HCT116 (cell line): ENCODE data around the gene PRPSAP1. TPM values are rescaled to one million over a fixed set of nuclear protein-coding genes. Genes with fewer than 3 reads are reported as not detected.

Source experiments
- ATAC-seq: fragments of 200-7000 bp; cut with Tn5 transposase; 2 replicates; pipeline ENCODE4 v1.9.1; 2020; ENCODE audit warnings: mild to moderate bottlenecking, moderate library complexity
- BruUV-seq: library from RNA; stranded (reverse); fragments of 400-500 nt; replicated peaks from 2 replicates; lab custom pipeline; 2021; lab: Mats Ljungman, UMichigan
- CTCF ChIA-PET: fragments of 300-600 bp; sonication (Branson Sonifier 250); formaldehyde crosslinking; loops from one replicate; lab custom pipeline; 2021; ENCODE audit warnings: antibody characterized with exemption; lab: Charles Lee
- POLR2A ChIA-PET: fragments of 300-600, 350-600 bp; sonication (Branson Sonifier 250); formaldehyde crosslinking; loops from one replicate; lab custom pipeline; 2021; ENCODE audit warnings: antibody characterized with exemption; lab: Charles Lee
- RAD21 ChIA-PET, 2 experiments: fragments of 300-600 bp; sonication (Branson Sonifier 250); formaldehyde crosslinking; loops; one replicate each; lab custom pipeline; 2023; ENCODE audit warnings: low total read pairs in 2 of 2; ENCODE audit not compliant: uncharacterized antibody in 2 of 2, unreplicated experiment in 2 of 2, low non-redundant PET in 1 of 2; lab: Charles Lee
- DNase-seq: peaks from one replicate; pipeline ENCODE4 v3.0.0-alpha.2; 2010; ENCODE audit warnings: low read depth, low spot score
- H2AFZ ChIP-seq: fragments of 200-600 bp; shearing (Covaris generic), sonication (generic); 2 replicates; pipeline ENCODE4 v1.6.1; 2017; ENCODE audit warnings: low read depth, mixed run types, mixed read lengths, antibody characterized with exemption, low read length; ENCODE audit not compliant: poor library complexity, severe bottlenecking
- H3K27ac ChIP-seq: 2 replicates; pipeline ENCODE4 v1.5.1; 2012; ENCODE audit warnings: low read depth, low read length
- H3K27me3 ChIP-seq: fragments of 200-600 bp; sonication (generic); 2 replicates; pipeline ENCODE4 v1.6.1; 2016; ENCODE audit warnings: mixed run types, low read length, mixed read lengths; ENCODE audit not compliant: insufficient read depth
- H3K36me3 ChIP-seq, 2 experiments: fragments of 200-500 bp in 1 of 2; fragments of 200-600 bp in 1 of 2; sonication (Bioruptor generic) in 1 of 2; sonication (generic) in 1 of 2; 2 replicates each; pipeline versions ENCODE4 v1.5.1 to v1.6.1; 2014 to 2016; ENCODE audit warnings: low read length in 2 of 2, inconsistent platforms in 1 of 2, mixed read lengths in 1 of 2, mixed run types in 1 of 2; ENCODE audit not compliant: insufficient read depth in 2 of 2, control insufficient read depth in 1 of 2
- H3K4me1 ChIP-seq, 2 experiments: fragments of 200-600 bp in 1 of 2; sonication (generic) in 1 of 2; 2 replicates each; pipeline versions ENCODE4 v1.5.1 to v1.6.1; 2012 to 2017; ENCODE audit warnings: low read length in 2 of 2, inconsistent platforms in 1 of 2, mild to moderate bottlenecking in 1 of 2, mixed read lengths in 1 of 2, mixed run types in 1 of 2, moderate library complexity in 1 of 2; ENCODE audit not compliant: insufficient read depth in 2 of 2, control insufficient read depth in 1 of 2
- H3K4me2 ChIP-seq: fragments of 200-600 bp; sonication (generic); 2 replicates; pipeline ENCODE4 v1.6.1; 2017; ENCODE audit warnings: mixed run types, low read length, mixed read lengths
- H3K4me3 ChIP-seq, 2 experiments: fragments of 200-600 bp in 1 of 2; sonication (generic) in 1 of 2; replicated peaks in 1 of 2; 2 replicates each; pipeline ENCODE4 v1.5.1; 2011 to 2016; ENCODE audit warnings: low read length in 2 of 2, control low read depth in 1 of 2, low read depth in 1 of 2, mild to moderate bottlenecking in 1 of 2, mixed read lengths in 1 of 2, mixed run types in 1 of 2
- H3K79me2 ChIP-seq: fragments of 200-600 bp; sonication (generic); 2 replicates; pipeline ENCODE4 v1.6.1; 2017; ENCODE audit warnings: mild to moderate bottlenecking, mixed run types, low read length, moderate library complexity, mixed read lengths; ENCODE audit not compliant: insufficient read depth
- H3K9ac ChIP-seq: fragments of 200-600 bp; sonication (generic); 2 replicates; pipeline ENCODE4 v1.6.1; 2016; ENCODE audit warnings: low read length, mixed read lengths
- H3K9me2 ChIP-seq: fragments of 200-600 bp; sonication (generic), shearing (Covaris generic); 2 replicates; pipeline ENCODE4 v1.6.1; 2017; ENCODE audit warnings: mixed run types, mild to moderate bottlenecking, moderate library complexity; ENCODE audit not compliant: insufficient read depth
- H3K9me3 ChIP-seq, 2 experiments: fragments of 200-500 bp in 1 of 2; fragments of 200-600 bp in 1 of 2; sonication (Bioruptor generic) in 1 of 2; sonication (generic) in 1 of 2; 2 replicates each; pipeline ENCODE4 v1.6.1; 2014 to 2017; ENCODE audit warnings: low read length in 2 of 2, mixed read lengths in 2 of 2, inconsistent platforms in 1 of 2, low read depth in 1 of 2, mild to moderate bottlenecking in 1 of 2, mixed run types in 1 of 2, moderate library complexity in 1 of 2; ENCODE audit not compliant: control insufficient read depth in 1 of 2, insufficient read depth in 1 of 2
- H4K20me1 ChIP-seq: fragments of 200-600 bp; sonication (generic), shearing (Covaris generic); 2 replicates; pipeline ENCODE4 v1.6.1; 2017; ENCODE audit warnings: mixed run types, mild to moderate bottlenecking, moderate library complexity; ENCODE audit not compliant: insufficient read depth
- ATF3 ChIP-seq: IDR thresholded peaks from 2 replicates; pipeline ENCODE4 v1.6.1; 2012
- CEBPB ChIP-seq: IDR thresholded peaks from 2 replicates; pipeline ENCODE4 v1.6.1; 2012; ENCODE audit warnings: low read depth
- EZH2 ChIP-seq: fragments of 200-600 bp; sonication (generic); IDR thresholded peaks from 2 replicates; pipeline ENCODE4 v1.6.1; 2017; ENCODE audit warnings: antibody characterized with exemption, mixed run types
- EZH2phosphoT487 ChIP-seq: fragments of 200-600 bp; IDR thresholded peaks from 2 replicates; pipeline ENCODE4 v1.6.1; 2018; ENCODE audit warnings: antibody characterized with exemption, borderline replicate concordance
- FOSL1 ChIP-seq: IDR thresholded peaks from 2 replicates; pipeline ENCODE4 v1.6.1; 2012; ENCODE audit warnings: low read depth
- JUND ChIP-seq: IDR thresholded peaks from 2 replicates; pipeline ENCODE4 v1.6.1; 2012
- POLR2A ChIP-seq: IDR thresholded peaks from 2 replicates; pipeline ENCODE4 v1.7.0; 2011; ENCODE audit warnings: borderline replicate concordance; ENCODE audit not compliant: insufficient read depth, insufficient read length; ENCODE audit errors: extremely low read depth
- RAD21 ChIP-seq: IDR thresholded peaks from 2 replicates; pipeline ENCODE4 v1.6.1; 2012; ENCODE audit warnings: low read depth, mild to moderate bottlenecking
- SIN3A ChIP-seq: IDR thresholded peaks from 2 replicates; pipeline ENCODE4 v1.6.1; 2012; ENCODE audit warnings: low read depth
- SP1 ChIP-seq: IDR thresholded peaks from 2 replicates; pipeline ENCODE4 v1.6.1; 2012; ENCODE audit warnings: low read depth
- SRF ChIP-seq: IDR thresholded peaks from 2 replicates; pipeline ENCODE4 v1.6.1; 2012; ENCODE audit warnings: low read depth
- TCF7L2 ChIP-seq: IDR thresholded peaks from 2 replicates; pipeline ENCODE4 v1.7.0; 2011; ENCODE audit warnings: borderline replicate concordance, inconsistent platforms; ENCODE audit not compliant: insufficient read depth, insufficient read length; ENCODE audit errors: extremely low read depth
- YY1 ChIP-seq: IDR thresholded peaks from 2 replicates; pipeline ENCODE4 v1.6.1; 2011; ENCODE audit warnings: low read length, low read depth, moderate library complexity, mild to moderate bottlenecking; ENCODE audit not compliant: insufficient replicate concordance; ENCODE audit errors: extremely low read depth
- ZNF274 ChIP-seq: fragments of 200-500 bp; sonication (Bioruptor generic); IDR thresholded peaks from 2 replicates; pipeline ENCODE4 v1.6.1; 2014; ENCODE audit warnings: mild to moderate bottlenecking, low read depth, low read length, inconsistent platforms
- intact Hi-C: fragments of 100-400 bp; cut with micrococcal nuclease; formaldehyde crosslinking; loops from 2 replicates; pipeline ENCODE4 v1.10.0; 2022
- total RNA-seq: library from RNA; stranded (reverse); gene quantifications from one replicate; pipeline ENCODE4 v1.2.1, GENCODE V29; 2021; ENCODE audit not compliant: unreplicated experiment
- TF ChIP-seq, protein P1 (sequence below), 3 experiments: fragments of 200-600 bp in 1 of 3; sonication (generic) in 1 of 3; IDR thresholded peaks in 2 of 3; conservative IDR thresholded peaks in 1 of 3; 2 replicates each; pipeline ENCODE4 v1.5.1; 2012 to 2017; ENCODE audit warnings: low read depth in 2 of 3, low read length in 2 of 3, antibody characterized with exemption in 1 of 3, borderline replicate concordance in 1 of 3, control low read depth in 1 of 3, mild to moderate bottlenecking in 1 of 3, mixed read lengths in 1 of 3, mixed run types in 1 of 3, moderate library complexity in 1 of 3; ENCODE audit not compliant: insufficient read depth in 1 of 3
- TF ChIP-seq, protein P2 (sequence below): IDR thresholded peaks from 2 replicates; pipeline ENCODE4 v1.6.1; 2012

PRPSAP1 gene
- total RNA-seq, 1 experiment from 2014 or later: 81.4 TPM

GRCh38 chr17:76335716-76336381 lies 17.9 kb downstream of the PRPSAP1 start (continued):
- TF ChIP-seq, protein P1, sequence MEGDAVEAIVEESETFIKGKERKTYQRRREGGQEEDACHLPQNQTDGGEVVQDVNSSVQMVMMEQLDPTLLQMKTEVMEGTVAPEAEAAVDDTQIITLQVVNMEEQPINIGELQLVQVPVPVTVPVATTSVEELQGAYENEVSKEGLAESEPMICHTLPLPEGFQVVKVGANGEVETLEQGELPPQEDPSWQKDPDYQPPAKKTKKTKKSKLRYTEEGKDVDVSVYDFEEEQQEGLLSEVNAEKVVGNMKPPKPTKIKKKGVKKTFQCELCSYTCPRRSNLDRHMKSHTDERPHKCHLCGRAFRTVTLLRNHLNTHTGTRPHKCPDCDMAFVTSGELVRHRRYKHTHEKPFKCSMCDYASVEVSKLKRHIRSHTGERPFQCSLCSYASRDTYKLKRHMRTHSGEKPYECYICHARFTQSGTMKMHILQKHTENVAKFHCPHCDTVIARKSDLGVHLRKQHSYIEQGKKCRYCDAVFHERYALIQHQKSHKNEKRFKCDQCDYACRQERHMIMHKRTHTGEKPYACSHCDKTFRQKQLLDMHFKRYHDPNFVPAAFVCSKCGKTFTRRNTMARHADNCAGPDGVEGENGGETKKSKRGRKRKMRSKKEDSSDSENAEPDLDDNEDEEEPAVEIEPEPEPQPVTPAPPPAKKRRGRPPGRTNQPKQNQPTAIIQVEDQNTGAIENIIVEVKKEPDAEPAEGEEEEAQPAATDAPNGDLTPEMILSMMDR (IDR thresholded peaks at IDR 0.05 in 2 of 3, conservative IDR thresholded peaks at IDR 0.05 in 1 of 3; ENCODE audit: borderline replicate concordance in 1 of 3, insufficient read depth in 1 of 3, low read depth in 2 of 3, low read length in 2 of 3): no peak
- TF ChIP-seq JUND: no peak
- TF ChIP-seq CEBPB: no peak
- no peak for TF ChIP-seq RAD21
- TF ChIP-seq SP1: no peak

GRCh38 chr17:76333673-76334505 lies 19.8 kb downstream of the PRPSAP1 start:
- ChIA-PET RAD21 (no interaction called here), CTCF (no interaction called here), POLR2A (no interaction called here)
- intact Hi-C loops: no loop called here
- no peak overlapping the region for H3K4me3 ChIP-seq
- DNase-seq (no peak), ATAC-seq (no peak)
- no peaks in the 10 kb centered on the region for H3K9me2 ChIP-seq
- no peak for TF ChIP-seq SRF
- TF ChIP-seq, protein P2, sequence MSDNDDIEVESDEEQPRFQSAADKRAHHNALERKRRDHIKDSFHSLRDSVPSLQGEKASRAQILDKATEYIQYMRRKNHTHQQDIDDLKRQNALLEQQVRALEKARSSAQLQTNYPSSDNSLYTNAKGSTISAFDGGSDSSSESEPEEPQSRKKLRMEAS: no peak
- no peak for TF ChIP-seq ZNF274
- TF ChIP-seq JUND: no peak
- TF ChIP-seq TCF7L2: no peak
- no peak for TF ChIP-seq FOSL1
- TF ChIP-seq SP1: no peak
- no peak for TF ChIP-seq EZH2
- TF ChIP-seq EZH2phosphoT487: no peak
- TF ChIP-seq RAD21: no peak
- TF ChIP-seq POLR2A: no peak
- no peak for TF ChIP-seq ATF3
- no peak for TF ChIP-seq CEBPB
- no peak for TF ChIP-seq SIN3A
- no peak for TF ChIP-seq YY1
- no peak overlapping the region for H3K4me2 ChIP-seq
- H3K79me2 ChIP-seq: peaks cover 36% of the 10 kb centered on the region
- peaks cover 10 to 19% of the 10 kb centered on the region in 2 experiments; a peak in 3 of 4 replicates for H3K36me3 ChIP-seq
- no peaks in the 10 kb centered on the region for H4K20me1 ChIP-seq
- BruUV-seq: no TSS peak
- no peak overlapping the region for H3K27ac ChIP-seq
- H3K27me3 ChIP-seq: no peaks in the 10 kb centered on the region
- no peak overlapping the region for H3K9ac ChIP-seq
- H2AFZ ChIP-seq: no peak overlapping the region
- no peaks in the 10 kb centered on the region for H3K9me3 ChIP-seq
- H3K4me1 ChIP-seq: no peaks in the 10 kb centered on the region
